ENCODE measurements around the gene MAPKAP1.

MAPKAP1 gene

GRCh38 chr9:125399165-125399564, 307.8 kb downstream of the MAPKAP1 start:
- DNase-seq (ENCODE audit: low read depth in 2 of 2): no peak
- TF ChIP-seq CTCF (IDR thresholded peaks at IDR 0.05; ENCODE audit: low read depth, low read length): no peak
- no peak overlapping the region for H3K4me3 ChIP-seq (replicated peaks in 1 of 2; ENCODE audit: low read depth in 2 of 2, low read length in 2 of 2)

DNA sequence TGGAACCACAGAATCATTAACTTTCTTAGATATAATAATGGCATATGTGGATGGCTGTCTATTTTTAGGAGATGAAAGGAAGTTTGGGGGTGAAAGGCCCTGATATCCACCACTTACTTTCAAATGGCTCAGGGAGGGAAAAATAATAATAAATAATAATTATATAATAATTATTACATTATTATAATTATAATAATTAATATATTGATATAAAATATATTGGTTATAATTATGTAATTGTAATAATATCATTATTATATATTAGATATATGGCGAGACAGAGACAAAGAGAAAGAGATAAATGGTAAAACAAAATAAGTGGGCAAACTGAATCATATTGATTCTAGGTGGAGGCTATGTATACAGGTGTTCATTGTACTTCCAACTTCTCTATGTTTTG, 308.8 kb downstream of the MAPKAP1 start:
- no peak overlapping the region for H3K4me3 ChIP-seq (replicated peaks in 1 of 2; ENCODE audit: low read depth in 2 of 2, low read length in 2 of 2)
- no peak for DNase-seq (ENCODE audit: low read depth in 2 of 2)
- TF ChIP-seq CTCF (IDR thresholded peaks at IDR 0.05; ENCODE audit: low read depth, low read length): no peak

GRCh38 chr9:125397736-125398135, 309.3 kb downstream of the MAPKAP1 start:
- DNase-seq (ENCODE audit: low read depth in 2 of 2): no peak
- no peak for TF ChIP-seq CTCF (IDR thresholded peaks at IDR 0.05; ENCODE audit: low read depth, low read length)

DNA sequence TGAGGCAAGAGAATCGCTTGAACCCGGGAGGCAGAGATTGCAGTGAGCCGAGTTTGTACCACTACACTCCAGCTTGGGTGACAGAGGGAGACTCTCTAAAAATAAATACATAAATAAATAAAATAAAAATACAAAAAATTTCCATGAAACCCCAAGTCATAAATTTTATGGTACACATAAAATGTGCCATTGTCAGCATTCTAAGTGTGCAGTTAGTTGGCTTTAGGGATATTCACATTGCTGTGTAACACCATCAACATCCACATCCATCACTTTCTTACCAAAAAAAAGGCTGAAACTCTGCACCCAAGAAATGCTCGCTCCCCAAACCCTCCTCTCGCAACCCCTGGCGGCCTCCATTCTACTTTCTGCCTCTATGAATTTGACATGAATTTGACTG, 310.2 kb downstream of the MAPKAP1 start:
- H3K4me3 ChIP-seq (replicated peaks in 1 of 2; ENCODE audit: low read depth in 2 of 2, low read length in 2 of 2): no peak overlapping the region
- no peak for DNase-seq (ENCODE audit: low read depth in 2 of 2)
- no peak for TF ChIP-seq CTCF (IDR thresholded peaks at IDR 0.05; ENCODE audit: low read depth, low read length)

More at GRCh38 chr9:125397736-125398135, 309.3 kb downstream of the MAPKAP1 start:
- no peak overlapping the region for H3K4me3 ChIP-seq (replicated peaks in 1 of 2; ENCODE audit: low read depth in 2 of 2, low read length in 2 of 2)

- no peak for TF ChIP-seq CTCF (IDR thresholded peaks at IDR 0.05; ENCODE audit: low read depth, low read length)
- no peak overlapping the region for H3K4me3 ChIP-seq (replicated peaks in 1 of 2; ENCODE audit: low read depth in 2 of 2, low read length in 2 of 2)
- peak in 1 of 2 donors; percentile 56 for DNase-seq (ENCODE audit: low read depth in 2 of 2)
Measured at GRCh38 chr9:125393426-125393825, 313.6 kb downstream of the MAPKAP1 start.

DNA sequence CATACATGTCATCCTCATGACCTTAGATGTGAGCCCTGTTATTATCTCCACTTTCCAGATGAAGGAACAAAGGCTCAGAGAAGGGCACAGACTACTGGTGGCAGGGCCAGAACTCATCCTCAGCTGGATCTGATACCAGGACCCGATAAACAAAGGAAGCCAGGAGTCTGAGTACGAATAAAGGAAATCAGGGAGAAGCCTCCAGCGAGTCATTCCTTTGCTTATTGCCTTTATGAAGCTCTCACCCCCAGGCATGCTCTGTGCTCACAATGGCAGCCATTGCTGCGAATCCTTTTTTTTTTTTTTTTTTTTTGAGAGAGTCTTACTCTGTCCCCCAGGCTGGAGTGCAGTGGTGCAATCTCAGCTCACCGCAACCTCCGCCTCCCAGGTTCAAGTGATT, 315.3 kb downstream of the MAPKAP1 start:
- no peak overlapping the region for H3K4me3 ChIP-seq (replicated peaks in 1 of 2; ENCODE audit: low read depth in 2 of 2, low read length in 2 of 2)
- no peak for TF ChIP-seq CTCF (IDR thresholded peaks at IDR 0.05; ENCODE audit: low read depth, low read length)
- DNase-seq (ENCODE audit: low read depth in 2 of 2): peak in 1 of 2 donors; percentile 9

DNA sequence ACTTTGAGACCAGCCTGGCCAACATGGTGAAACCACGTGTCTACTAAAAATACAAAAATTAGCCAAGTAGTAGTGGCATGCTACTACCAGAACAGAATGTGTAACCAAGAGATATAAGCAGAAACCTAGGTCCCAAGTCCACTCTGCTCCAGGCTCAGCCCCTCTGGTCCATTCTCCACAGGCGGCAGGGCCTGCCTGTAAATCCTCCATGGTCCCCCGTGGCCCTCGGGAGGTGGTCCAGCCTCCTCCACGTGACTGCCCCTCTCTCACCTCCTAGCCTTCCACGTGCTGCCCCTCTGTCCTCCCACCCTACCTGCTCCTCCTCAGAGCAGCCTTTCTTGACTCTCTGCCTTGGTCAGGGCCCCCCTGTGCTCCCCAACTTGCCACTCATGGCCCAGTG, 318.0 kb downstream of the MAPKAP1 start:
- no peak for DNase-seq (ENCODE audit: low read depth in 2 of 2)
- no peak overlapping the region for H3K4me3 ChIP-seq (replicated peaks in 1 of 2; ENCODE audit: low read depth in 2 of 2, low read length in 2 of 2)
- TF ChIP-seq CTCF (IDR thresholded peaks at IDR 0.05; ENCODE audit: low read depth, low read length): no peak
